ENCODE results near the gene ELAVL1. TPM values are rescaled to one million over a fixed set of nuclear protein-coding genes. Genes with fewer than 3 reads are reported as not detected.

ELAVL1 gene
- total and polyA plus RNA-seq, 2 experiments from 2014 or later = 81.6 to 143 TPM

GRCh38 chr19:7965259-7965841, 40.1 kb downstream of the ELAVL1 start:
- Histone ChIP-seq H3K27me3 (ENCODE audit: insufficient read depth) (no peaks in the 10 kb centered on the region), H4K20me1 (replicated peaks; ENCODE audit: insufficient read depth) (peaks cover 42% of the 10 kb centered on the region; the same call in 1 of the 2 replicates), H3K4me1 (ENCODE audit: insufficient read depth) (peaks cover 12% of the 10 kb centered on the region), H3K4me3 (no peak overlapping the region), H3K4me2 (no peak overlapping the region), H3K79me2 (replicated peaks; ENCODE audit: insufficient read depth) (no peaks in the 10 kb centered on the region; the same call in 1 of the 2 replicates), H3K9me2 (ENCODE audit: insufficient read depth) (no peaks in the 10 kb centered on the region), H3K36me3 (ENCODE audit: insufficient read depth) (peaks cover 44% of the 10 kb centered on the region), H3F3A (replicated peaks; ENCODE audit: low read depth) (peaks cover 39% of the 10 kb centered on the region), H2AFZ (no peak overlapping the region), H3K27ac (ENCODE audit: low read depth) (no peak overlapping the region)
- H3K36me3 Mint-ChIP-seq (ENCODE audit: low read depth) = peaks cover 74% of the 10 kb centered on the region
- H3K4me3 Mint-ChIP-seq = no peak overlapping the region
- H3K27ac Mint-ChIP-seq = no peak overlapping the region
- H3K9me3 Mint-ChIP-seq = no peaks in the 10 kb centered on the region
- DNase-seq (ENCODE audit: low spot score) (no peak), ATAC-seq (no peak)
- H3K27me3 Mint-ChIP-seq (ENCODE audit: insufficient read depth, low read depth, poor library complexity) = peaks cover 14% of the 10 kb centered on the region
- TF ChIP-seq ZNF462 (CRISPR knock-in tag; IDR thresholded peaks at IDR 0.05) (no peak), CTCF (conservative IDR thresholded peaks at IDR 0.05; ENCODE audit: low read depth in 2 of 2) (no peak), CREB1 (CRISPR knock-in tag; IDR thresholded peaks at IDR 0.05; ENCODE audit: low read depth) (no peak), REST (IDR thresholded peaks at IDR 0.05; ENCODE audit: unreplicated experiment) (no peak), EZH2phosphoT487 (IDR thresholded peaks at IDR 0.05; ENCODE audit: unreplicated experiment) (no peak), ZNF114 (CRISPR knock-in tag; IDR thresholded peaks at IDR 0.05) (no peak), EZH2 (IDR thresholded peaks at IDR 0.05; ENCODE audit: low read depth, unreplicated experiment) (no peak), STAT1 (IDR thresholded peaks at IDR 0.05; ENCODE audit: unreplicated experiment) (no peak), POLR2AphosphoS5 (IDR thresholded peaks at IDR 0.05; ENCODE audit: low read depth) (no peak), NANOG (IDR thresholded peaks at IDR 0.05; ENCODE audit: borderline replicate concordance) (no peak), JUNB (IDR thresholded peaks at IDR 0.05; ENCODE audit: unreplicated experiment) (no peak), ETS1 (IDR thresholded peaks at IDR 0.05) (no peak), ZNF331 (CRISPR knock-in tag; IDR thresholded peaks at IDR 0.05; ENCODE audit: low read depth) (no peak)
- H3K4me1 Mint-ChIP-seq = peaks cover 15% of the 10 kb centered on the region
